Measurements from ENCODE around the gene PARP9.

DNA sequence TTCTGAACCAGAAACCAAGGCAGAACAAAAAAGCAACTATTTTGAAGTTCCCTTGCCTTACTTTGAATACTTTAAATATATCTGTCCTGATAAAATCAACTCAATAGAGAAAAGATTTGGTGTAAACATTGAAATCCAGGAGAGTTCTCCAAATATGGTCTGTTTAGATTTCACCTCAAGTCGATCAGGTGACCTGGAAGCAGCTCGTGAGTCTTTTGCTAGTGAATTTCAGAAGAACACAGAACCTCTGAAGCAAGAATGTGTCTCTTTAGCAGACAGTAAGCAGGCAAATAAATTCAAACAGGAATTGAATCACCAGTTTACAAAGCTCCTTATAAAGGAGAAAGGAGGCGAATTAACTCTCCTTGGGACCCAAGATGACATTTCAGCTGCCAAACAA, 4.7 kb upstream of the PARP9 start:
- no peak for TF ChIP-seq HNRNPH1 (optimal IDR thresholded peaks at IDR 0.05; ENCODE audit: low read depth, low read length)
- no peak for TF ChIP-seq ZMYM2 (CRISPR knock-in tag; IDR thresholded peaks at IDR 0.05)
- TF ChIP-seq, protein P1, sequence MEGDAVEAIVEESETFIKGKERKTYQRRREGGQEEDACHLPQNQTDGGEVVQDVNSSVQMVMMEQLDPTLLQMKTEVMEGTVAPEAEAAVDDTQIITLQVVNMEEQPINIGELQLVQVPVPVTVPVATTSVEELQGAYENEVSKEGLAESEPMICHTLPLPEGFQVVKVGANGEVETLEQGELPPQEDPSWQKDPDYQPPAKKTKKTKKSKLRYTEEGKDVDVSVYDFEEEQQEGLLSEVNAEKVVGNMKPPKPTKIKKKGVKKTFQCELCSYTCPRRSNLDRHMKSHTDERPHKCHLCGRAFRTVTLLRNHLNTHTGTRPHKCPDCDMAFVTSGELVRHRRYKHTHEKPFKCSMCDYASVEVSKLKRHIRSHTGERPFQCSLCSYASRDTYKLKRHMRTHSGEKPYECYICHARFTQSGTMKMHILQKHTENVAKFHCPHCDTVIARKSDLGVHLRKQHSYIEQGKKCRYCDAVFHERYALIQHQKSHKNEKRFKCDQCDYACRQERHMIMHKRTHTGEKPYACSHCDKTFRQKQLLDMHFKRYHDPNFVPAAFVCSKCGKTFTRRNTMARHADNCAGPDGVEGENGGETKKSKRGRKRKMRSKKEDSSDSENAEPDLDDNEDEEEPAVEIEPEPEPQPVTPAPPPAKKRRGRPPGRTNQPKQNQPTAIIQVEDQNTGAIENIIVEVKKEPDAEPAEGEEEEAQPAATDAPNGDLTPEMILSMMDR (CRISPR knock-in tag; IDR thresholded peaks at IDR 0.05): no peak
- TF ChIP-seq ZBTB8A (CRISPR knock-in tag; IDR thresholded peaks at IDR 0.05; ENCODE audit: borderline replicate concordance, low read depth): no peak
- no peak for TF ChIP-seq NFYB (CRISPR knock-in tag; IDR thresholded peaks at IDR 0.05)
- TF ChIP-seq PRPF4 (IDR thresholded peaks at IDR 0.05; ENCODE audit: low read depth, low read length, poor library complexity, severe bottlenecking): no peak
- no peak for TF ChIP-seq USF2 (IDR thresholded peaks at IDR 0.05; ENCODE audit: low read depth, low read length)
- no peak for TF ChIP-seq USF2 (CRISPR knock-in tag; IDR thresholded peaks at IDR 0.05; ENCODE audit: borderline replicate concordance)
- no peak for TF ChIP-seq POLR2A (IDR thresholded peaks at IDR 0.05; ENCODE audit: insufficient read depth in 1 of 2, low read depth in 2 of 2, low read length in 2 of 2)
- TF ChIP-seq HDAC2 (CRISPR knock-in tag; IDR thresholded peaks at IDR 0.05): no peak
- TF ChIP-seq ZNF124 (CRISPR knock-in tag; IDR thresholded peaks at IDR 0.05): no peak
- TF ChIP-seq GTF2F1 (IDR thresholded peaks at IDR 0.05; ENCODE audit: low read length): no peak
- TF ChIP-seq RAD21 (CRISPR knock-in tag; IDR thresholded peaks at IDR 0.05): no peak
- TF ChIP-seq FOXJ3 (CRISPR knock-in tag; IDR thresholded peaks at IDR 0.05; ENCODE audit: borderline replicate concordance): no peak
